Posterior cingulate gyrus (tissue), 11 donors: ENCODE measurements around the gene TTLL11.
"Not testable (repeated sequence)": the region's sequence is repeated elsewhere in the genome, so short reads cannot be mapped to it uniquely, and the experiment has no call there.

Experiments used
- DNase-seq, 10 donors: peaks; one replicate each; pipeline versions ENCODE4 v3.0.0 to v3.0.0-alpha.2; 2020 to 2021; ENCODE audit warnings: mixed read lengths in 3 of 10
- intact Hi-C: fragments of 100-400 bp; cut with DNase I; formaldehyde crosslinking; loops from one replicate; pipeline ENCODE4 v1.15.1; 2023

The TTLL11 gene

DNA sequence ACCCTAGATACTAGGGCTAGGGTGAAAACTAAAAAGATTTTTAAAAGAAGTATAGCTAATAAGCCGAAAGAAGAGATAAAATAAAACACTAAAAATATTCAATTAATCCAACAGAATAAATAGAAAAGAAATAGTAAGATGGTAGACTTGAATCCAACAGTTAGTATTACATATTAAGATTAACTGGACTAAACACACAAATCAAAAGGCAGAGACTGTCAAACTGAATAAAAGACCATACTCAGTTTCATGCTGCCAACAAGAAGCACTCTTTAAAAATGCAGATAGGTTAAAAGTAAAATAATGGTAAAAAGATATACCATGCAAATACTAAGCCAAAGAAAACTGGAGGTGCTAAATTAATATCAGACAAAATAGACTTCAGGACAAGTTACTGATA is 65.0 kb downstream of the TTLL11 start:
- DNase-seq = no peak
- intact Hi-C loops = no loop called here

GRCh38 chr9:122020398-122020797 is 72.7 kb downstream of the TTLL11 start:
- intact Hi-C loops = no loop called here
- DNase-seq = no peak

- DNase-seq = peak in 7 of 10 donors; percentile 38 to 91 (median 52)
- intact Hi-C loops = loop anchor here (10.0 kb wide), 1 partner anchor 68 kb away; no protein-coding TSS in a partner anchor
These were observed 76.4 kb downstream of the TTLL11 start for GRCh38 chr9:122016744-122017143.

DNA sequence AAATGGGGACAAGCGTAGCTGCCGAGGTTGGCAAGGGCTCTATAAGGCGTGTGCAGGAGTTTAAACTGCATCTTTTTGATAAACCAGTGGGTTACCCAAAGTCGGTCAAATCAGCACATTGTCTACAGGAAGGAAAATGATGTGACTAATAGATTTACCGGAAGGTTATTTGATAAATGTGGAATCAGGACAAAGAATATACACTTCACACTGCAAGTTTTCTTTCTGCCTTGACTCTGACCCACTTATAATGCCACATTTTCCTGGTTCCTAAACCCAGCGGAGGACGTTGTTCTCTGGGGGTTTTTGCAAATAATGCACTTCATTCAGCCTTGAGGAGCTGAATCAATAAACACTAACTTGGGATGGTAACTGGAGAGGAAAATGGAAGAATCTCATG is 76.8 kb downstream of the TTLL11 start:
- DNase-seq = no peak

DNA sequence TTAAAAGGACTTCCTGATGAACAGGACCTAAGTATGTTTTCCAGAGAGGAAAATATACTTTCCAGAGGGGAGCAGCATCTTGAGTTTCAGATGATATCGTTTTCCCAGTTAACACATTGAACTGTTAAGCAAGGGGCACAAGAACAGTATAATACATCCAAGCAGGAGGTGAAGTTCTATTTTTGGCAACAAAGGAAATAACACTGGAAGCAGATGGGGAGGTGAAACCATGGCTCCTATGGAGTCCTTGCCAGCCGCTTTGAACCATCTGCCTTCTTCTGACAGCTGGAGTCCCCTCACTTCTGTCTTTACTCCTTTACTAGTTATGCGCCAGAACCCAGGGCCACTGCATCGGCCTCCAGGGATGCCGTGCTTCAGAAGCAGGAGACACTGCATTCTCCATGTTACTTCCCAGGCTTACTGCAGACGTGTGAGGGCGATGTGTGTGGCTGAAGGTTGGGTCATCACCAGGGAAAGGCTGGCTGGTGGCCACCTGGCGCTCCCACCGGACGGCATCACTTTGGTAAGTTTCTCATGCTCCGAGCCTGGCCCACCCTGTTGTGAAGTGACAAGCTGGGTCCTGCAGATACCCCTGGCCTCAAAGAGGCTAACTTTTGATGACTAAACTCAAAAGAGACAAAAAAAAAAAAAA is 77.8 kb downstream of the TTLL11 start:
- intact Hi-C loops = loop anchor here (10.0 kb wide), 1 partner anchor 70 kb away; no protein-coding TSS in a partner anchor
- no peak for DNase-seq

More for the DNA sequence above, 76.8 kb downstream of the TTLL11 start:
- intact Hi-C loops = loop anchor here (10.0 kb wide), 1 partner anchor 68 kb away; no protein-coding TSS in a partner anchor

- intact Hi-C loops = loop anchor here (10.0 kb wide), 1 partner anchor 73 kb away; no protein-coding TSS in a partner anchor
- no peak for DNase-seq
These were observed 81.2 kb downstream of the TTLL11 start for GRCh38 chr9:122011818-122012498.

- no peak for DNase-seq
- intact Hi-C loops = no loop called here
These were observed 84.5 kb downstream of the TTLL11 start for GRCh38 chr9:122008559-122008958.

GRCh38 chr9:122007837-122008236 is 85.3 kb downstream of the TTLL11 start:
- no peak for DNase-seq
- intact Hi-C loops = no loop called here

- intact Hi-C loops = no loop called here
- DNase-seq = no peak
These were observed 87.5 kb downstream of the TTLL11 start for GRCh38 chr9:122005597-122005996.

DNA sequence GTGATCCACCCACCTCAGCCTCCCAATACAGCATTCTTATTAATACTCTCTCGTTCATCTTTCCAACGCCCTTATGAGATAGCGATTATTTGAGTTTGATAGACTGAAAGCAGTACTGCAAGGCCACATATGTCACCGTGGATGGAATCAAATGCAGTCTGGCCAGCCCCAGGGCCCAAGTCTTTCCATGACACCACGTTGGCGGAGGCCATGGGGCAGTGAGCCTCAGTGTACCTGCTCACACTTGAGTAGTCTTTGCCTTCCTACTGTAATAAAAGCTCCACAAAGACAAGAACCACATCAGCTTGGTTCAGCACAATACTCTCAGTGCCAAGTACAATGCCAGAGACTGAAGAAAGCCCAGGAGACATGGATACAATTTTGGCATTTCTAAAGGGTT is 88.5 kb downstream of the TTLL11 start:
- intact Hi-C loops = no loop called here
- no peak for DNase-seq

DNA sequence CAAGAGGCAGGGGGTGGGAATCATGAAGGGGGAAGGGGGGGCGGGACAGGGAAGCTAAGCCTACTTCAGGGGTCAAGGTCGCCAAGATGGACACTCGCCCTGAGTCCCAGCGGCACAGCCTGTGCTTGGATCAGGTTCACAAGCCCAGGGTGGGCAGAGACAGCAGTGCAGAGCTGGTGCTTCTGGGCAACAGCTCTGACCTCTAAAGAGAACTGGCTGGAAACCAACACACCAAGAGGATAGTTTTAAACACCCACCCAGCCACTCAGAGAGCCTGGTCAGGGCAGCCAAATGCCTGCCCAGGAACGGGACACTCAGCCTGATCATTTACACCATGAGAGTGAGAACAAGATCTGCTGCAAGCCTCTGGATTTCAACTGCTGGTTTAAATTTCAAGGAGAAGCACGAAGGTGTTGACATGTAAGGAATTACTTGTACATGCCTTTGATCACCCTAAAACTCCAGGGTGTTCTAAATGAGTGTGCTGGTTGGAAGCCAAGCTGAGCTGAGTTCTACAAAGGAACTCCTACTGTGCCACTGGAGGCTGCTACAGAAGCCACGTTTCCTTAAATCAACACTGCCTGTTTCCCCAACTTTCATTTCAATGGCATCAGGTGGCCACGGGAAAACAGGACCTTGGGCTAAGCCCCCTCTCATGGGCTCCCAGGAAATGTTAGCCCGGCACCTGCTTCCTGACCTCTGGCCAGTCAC is 91.5 kb downstream of the TTLL11 start:
- intact Hi-C loops = no loop called here
- DNase-seq = no peak

GRCh38 chr9:122000526-122000925 is 92.6 kb downstream of the TTLL11 start:
- DNase-seq, intact Hi-C loops: not testable (repeated sequence)

GRCh38 chr9:121999556-121999955 is 93.6 kb downstream of the TTLL11 start:
- intact Hi-C loops = no loop called here
- DNase-seq = no peak

DNA sequence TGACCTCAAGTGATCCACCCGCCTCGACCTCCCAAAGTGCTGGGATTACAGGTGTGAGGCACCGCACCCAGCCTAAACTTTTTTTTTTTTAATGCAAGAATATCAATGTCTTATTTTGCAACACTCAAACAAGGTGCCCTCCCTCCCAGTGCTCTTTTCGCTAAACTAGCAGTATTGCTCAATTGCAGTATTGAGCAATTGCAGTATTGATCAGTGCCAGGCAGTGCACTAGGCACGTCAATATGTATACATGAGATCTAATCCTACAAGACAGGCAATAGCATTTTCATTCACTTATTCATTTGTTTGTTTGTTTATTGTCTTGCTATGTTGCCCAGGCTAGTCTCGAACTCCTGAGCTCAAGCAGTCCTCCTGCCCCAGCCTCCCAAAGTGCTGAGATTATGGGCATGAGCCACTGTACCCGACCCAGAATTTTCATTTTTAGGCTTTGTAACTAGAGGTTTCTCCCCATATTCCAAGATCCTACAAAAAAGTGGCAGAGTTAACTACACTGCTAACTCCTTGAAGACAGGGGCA is 94.5 kb downstream of the TTLL11 start:
- intact Hi-C loops = no loop called here
- DNase-seq = no peak

GRCh38 chr9:121997791-121998190 is 95.3 kb downstream of the TTLL11 start:
- DNase-seq = peak in 1 of 10 donors; percentile 20

GRCh38 chr9:121996783-121997182 is 96.3 kb downstream of the TTLL11 start:
- intact Hi-C loops = no loop called here
- no peak for DNase-seq

More at GRCh38 chr9:121997791-121998190, 95.3 kb downstream of the TTLL11 start:
- intact Hi-C loops = no loop called here

DNA sequence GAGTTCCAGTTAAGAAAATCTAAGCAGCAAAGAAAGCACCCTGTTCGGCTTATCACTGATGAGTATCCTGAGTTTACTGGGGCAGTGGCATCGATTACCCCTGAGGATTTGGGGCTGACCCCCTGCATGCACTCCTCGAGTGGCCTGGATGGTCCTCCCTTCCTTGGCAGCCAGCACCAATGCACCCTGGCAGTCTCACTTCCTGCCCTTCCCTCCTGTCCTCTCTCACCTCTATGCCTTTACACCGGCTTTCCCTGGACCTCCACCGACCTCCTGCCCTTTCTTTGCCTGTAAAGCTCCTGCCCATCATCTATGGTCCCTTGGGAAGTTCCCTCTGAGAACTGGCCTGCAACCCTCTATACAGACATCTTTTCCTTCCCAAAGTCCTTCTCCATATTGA is 97.1 kb downstream of the TTLL11 start:
- DNase-seq = no peak
- intact Hi-C loops = no loop called here

- peak; percentile 29 to 90 (median 57) for DNase-seq
- intact Hi-C loops = loop anchor here (2.0 to 5.0 kb wide), 3 partner anchors 250 to 446 kb away; no protein-coding TSS in a partner anchor
These were observed 100.4 kb downstream of the TTLL11 start for GRCh38 chr9:121992571-121993212.

GRCh38 chr9:121991307-121991661 is 101.8 kb downstream of the TTLL11 start:
- no peak for DNase-seq
- intact Hi-C loops = loop anchor here (1.0 to 5.0 kb wide), 3 partner anchors 249 to 359 kb away; no protein-coding TSS in a partner anchor

DNA sequence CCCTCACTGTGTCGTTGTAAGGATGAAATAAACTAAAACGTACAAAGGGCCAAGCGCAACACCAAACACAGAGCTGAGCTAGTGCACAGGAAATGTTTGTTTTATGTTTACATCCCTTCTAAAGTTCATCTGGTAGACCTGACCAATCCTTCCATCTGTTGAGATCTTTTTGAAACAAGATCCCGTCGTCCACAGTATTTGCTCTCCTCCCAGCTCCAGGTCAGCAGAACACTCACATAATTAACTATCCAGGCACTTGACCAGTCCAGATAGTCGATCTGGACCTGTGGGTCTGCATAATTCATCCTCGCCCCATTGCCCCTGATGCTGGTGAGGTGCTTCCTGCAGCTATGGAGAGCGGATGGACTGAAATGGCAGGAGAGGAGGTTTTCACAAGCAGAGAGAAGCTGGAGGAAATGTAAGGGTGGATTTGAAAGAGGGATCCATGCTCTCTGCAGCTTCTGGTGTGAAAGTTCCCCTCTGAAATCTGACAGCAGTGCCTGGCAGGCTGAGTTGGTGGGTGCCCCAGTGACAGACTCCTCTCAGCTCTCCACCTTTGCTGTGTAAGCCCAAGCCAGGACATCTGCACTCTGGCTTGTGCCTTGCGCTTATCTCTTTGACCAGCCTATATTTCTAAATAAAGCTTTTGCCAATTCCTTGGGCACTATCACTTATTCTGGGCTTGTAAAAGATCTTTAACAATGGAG is 102.4 kb downstream of the TTLL11 start:
- DNase-seq = no peak
- intact Hi-C loops = loop anchor here (1.0 to 5.0 kb wide), 3 partner anchors 248 to 358 kb away; no protein-coding TSS in a partner anchor
